Measurements from ENCODE around the gene KRTAP10-12. TPM values are rescaled to one million over a fixed set of nuclear protein-coding genes. Genes with fewer than 3 reads are reported as not detected.
"Not testable (repeated sequence)": the region's sequence is repeated elsewhere in the genome, so short reads cannot be mapped to it uniquely, and the experiment has no call there.

Gene KRTAP10-12
- total RNA-seq, 6 donors from 2014 or later: not detected

DNA sequence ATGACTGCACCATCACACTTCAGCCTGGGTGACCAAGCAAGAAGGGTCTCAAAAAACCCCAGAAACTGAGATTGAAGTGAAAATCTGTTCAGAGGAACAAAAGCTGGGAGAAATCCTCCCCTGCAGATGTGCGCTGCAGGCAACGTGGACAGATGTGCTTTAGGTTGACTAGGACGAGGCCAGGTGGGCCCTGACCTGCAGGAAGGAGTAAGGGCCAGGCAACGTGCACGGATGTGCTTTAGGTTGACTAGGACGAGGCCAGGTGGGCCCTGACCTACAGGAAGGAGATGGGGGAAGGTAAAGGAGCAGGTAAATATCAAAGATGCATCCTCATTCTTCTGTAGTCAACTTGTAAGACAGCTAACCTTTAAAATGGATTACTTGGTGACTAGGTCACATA is 12.5 kb upstream of the KRTAP10-12 start:
- no peak for ATAC-seq (ENCODE audit: low FRiP score in 2 of 2)
- no peaks in the 10 kb centered on the region for H3K9me3 ChIP-seq
- WGBS, 2 donors: 67 to 76% methylated on average over 6 of the region's 6 CpGs
- H3K27ac ChIP-seq: no peak overlapping the region
- H3K36me3 ChIP-seq: no peaks in the 10 kb centered on the region
- TF ChIP-seq EP300 (IDR thresholded peaks at IDR 0.05) (no peak), POLR2A (IDR thresholded peaks at IDR 0.05) (no peak), POLR2AphosphoS5 (IDR thresholded peaks at IDR 0.05) (no peak)
- TF ChIP-seq, protein P1, sequence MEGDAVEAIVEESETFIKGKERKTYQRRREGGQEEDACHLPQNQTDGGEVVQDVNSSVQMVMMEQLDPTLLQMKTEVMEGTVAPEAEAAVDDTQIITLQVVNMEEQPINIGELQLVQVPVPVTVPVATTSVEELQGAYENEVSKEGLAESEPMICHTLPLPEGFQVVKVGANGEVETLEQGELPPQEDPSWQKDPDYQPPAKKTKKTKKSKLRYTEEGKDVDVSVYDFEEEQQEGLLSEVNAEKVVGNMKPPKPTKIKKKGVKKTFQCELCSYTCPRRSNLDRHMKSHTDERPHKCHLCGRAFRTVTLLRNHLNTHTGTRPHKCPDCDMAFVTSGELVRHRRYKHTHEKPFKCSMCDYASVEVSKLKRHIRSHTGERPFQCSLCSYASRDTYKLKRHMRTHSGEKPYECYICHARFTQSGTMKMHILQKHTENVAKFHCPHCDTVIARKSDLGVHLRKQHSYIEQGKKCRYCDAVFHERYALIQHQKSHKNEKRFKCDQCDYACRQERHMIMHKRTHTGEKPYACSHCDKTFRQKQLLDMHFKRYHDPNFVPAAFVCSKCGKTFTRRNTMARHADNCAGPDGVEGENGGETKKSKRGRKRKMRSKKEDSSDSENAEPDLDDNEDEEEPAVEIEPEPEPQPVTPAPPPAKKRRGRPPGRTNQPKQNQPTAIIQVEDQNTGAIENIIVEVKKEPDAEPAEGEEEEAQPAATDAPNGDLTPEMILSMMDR (IDR thresholded peaks at IDR 0.05): no peak
- no peak for DNase-seq
- H3K27me3 ChIP-seq: no peaks in the 10 kb centered on the region
- H3K4me3 ChIP-seq: no peak overlapping the region
- H3K4me1 ChIP-seq: no peaks in the 10 kb centered on the region

DNA sequence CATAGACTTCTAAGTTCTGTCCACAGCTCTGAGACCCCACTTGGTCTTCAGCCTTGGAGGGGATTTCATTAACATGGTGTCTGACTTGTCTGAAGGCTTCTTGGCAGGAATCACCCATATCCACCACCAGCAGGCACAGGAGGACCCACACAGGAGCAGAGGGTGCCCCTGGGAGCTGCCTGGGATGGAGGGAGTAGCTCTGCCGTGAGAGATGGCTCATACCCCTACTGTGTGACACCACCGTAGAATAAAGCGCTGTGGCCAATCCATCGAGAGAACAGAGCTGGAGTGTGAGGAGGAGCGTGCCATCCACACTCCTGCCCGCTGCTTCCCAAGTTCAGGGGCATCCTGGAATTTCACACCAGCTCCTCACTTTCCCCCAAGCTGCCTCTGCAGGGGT is 11.9 kb upstream of the KRTAP10-12 start:
- not testable (repeated sequence) for H3K4me1 ChIP-seq, H3K36me3 ChIP-seq, DNase-seq, H3K27me3 ChIP-seq, H3K27ac ChIP-seq, H3K4me3 ChIP-seq, H3K9me3 ChIP-seq
- WGBS, 2 donors: 67 to 92% methylated on average over 6 of the region's 6 CpGs
- ATAC-seq (ENCODE audit: low FRiP score in 2 of 2): peak in 1 of 2 donors; percentile 15

DNA sequence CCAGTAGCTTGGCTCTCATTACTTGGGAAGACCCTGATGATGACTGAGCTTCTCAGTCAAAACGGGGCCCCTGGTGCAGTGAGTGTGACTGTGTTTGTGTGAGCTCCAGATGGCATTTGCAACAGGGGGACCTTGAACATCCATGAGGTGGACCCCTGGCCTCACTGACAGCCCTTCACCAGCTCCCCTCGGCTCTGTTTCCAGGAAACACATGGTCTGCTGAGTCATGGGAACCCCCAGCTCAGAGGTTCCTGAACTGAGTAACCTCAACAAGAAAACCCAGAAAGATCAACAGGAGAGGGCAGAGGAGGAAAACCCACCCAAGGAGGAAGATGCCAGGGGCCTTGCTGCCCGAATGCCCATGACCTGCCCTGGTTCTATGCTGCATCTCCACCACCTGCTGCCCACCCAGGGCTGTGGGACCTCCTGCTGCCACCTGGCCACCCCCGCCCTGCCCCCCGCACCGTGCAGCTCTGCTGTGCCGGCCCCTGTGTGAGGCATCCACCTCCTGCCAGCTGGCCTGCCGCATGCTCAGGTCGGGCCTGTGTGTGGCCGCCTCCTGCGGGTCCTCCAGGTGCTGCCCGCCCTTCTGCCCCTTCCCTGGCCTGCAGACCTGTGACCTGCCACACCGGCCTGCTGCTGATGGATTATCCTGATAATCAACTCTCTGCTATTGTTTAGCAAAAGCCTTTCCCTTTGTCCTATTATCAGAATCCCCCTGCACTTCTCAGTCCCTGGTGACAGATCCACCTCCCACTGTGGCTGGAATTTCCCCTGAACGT is 10.8 kb upstream of the KRTAP10-12 start:
- WGBS, 2 donors: 44 to 50% methylated on average over 4 to 11 of the region's 14 CpGs
- no peak for ATAC-seq (ENCODE audit: low FRiP score in 2 of 2)
- Histone ChIP-seq H3K27me3 (no peaks in the 10 kb centered on the region), H3K4me3 (no peak overlapping the region), H3K36me3 (no peaks in the 10 kb centered on the region), H3K9me3 (no peaks in the 10 kb centered on the region), H3K27ac (no peak overlapping the region), H3K4me1 (no peaks in the 10 kb centered on the region)
- TF ChIP-seq POLR2A (IDR thresholded peaks at IDR 0.05): no peak
- TF ChIP-seq POLR2AphosphoS5 (IDR thresholded peaks at IDR 0.05): no peak
- TF ChIP-seq EP300 (IDR thresholded peaks at IDR 0.05): no peak
- TF ChIP-seq, protein P1 (IDR thresholded peaks at IDR 0.05): no peak
- peak in 1 of 2 donors; percentile 74 for DNase-seq

DNA sequence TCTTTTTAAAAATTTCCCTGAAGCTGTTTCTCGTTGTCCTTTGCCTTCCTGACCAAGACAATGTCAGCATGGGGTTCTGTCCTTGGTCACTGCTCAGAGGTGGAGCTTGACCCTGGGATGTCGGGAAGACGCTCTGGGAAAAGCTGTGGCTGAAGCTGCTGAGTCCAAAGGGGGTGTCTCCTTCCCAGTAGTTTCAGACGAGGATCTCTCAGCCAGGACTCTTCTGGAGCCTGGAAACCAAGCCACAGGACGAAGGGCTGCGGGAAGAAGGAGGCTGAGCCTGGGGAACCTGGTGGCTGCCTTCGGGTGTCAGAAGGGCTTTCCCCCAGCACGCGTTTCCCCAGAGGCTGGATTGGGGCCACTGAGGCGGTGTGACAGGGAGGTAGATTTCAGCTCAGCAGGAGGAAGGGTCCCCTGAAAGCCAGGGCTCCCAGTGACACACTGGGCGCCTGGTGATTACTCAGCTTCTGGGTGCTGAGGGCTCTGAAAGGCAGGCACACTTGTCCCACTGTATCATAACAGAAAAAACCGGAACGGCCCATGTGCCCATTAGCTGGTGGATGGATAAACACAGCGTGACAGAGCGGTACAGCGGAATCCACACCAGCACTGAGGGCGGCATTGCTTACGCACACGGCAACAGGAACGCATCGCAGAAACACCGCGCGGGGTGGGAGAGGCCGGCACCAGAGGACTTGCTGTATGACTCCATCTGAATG is 10.0 kb upstream of the KRTAP10-12 start:
- peak in 1 of 2 donors; percentile 53 for DNase-seq
- Histone ChIP-seq H3K27ac (no peak overlapping the region), H3K4me3 (no peak overlapping the region), H3K9me3 (no peaks in the 10 kb centered on the region), H3K4me1 (no peaks in the 10 kb centered on the region), H3K27me3 (no peaks in the 10 kb centered on the region), H3K36me3 (no peaks in the 10 kb centered on the region)
- TF ChIP-seq, protein P1 (IDR thresholded peaks at IDR 0.05): no peak
- TF ChIP-seq POLR2A (IDR thresholded peaks at IDR 0.05) (no peak), POLR2AphosphoS5 (IDR thresholded peaks at IDR 0.05) (no peak), EP300 (IDR thresholded peaks at IDR 0.05) (no peak)
- no peak for ATAC-seq (ENCODE audit: low FRiP score in 2 of 2)
- 62 to 74% methylated on average over 18 to 25 of the region's 25 CpGs for WGBS, 2 donors

DNA sequence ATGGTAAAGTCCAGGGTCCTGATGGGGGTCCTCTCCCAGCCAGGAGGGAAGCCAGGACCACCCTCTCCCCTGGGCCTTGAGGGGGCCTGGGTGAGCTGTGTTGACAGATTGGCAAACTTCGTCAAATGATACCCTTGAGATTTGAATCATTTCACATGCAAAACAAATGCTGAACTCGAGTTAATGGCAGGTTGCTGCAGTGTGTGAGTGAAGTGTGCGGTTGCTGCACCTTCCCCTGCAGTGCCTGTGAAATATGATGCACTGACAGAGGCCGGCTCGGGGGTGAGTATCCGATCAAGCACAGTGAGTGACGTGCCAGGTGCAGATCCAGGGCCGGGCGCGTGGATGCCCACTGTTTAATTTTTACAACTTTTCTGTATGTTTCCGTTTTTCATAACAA is 9.3 kb upstream of the KRTAP10-12 start:
- TF ChIP-seq POLR2AphosphoS5 (IDR thresholded peaks at IDR 0.05) (no peak), EP300 (IDR thresholded peaks at IDR 0.05) (no peak), POLR2A (IDR thresholded peaks at IDR 0.05) (no peak)
- TF ChIP-seq, protein P1 (IDR thresholded peaks at IDR 0.05): no peak
- no peaks in the 10 kb centered on the region for H3K4me1 ChIP-seq
- WGBS, 2 donors: 58 to 70% methylated on average over 11 of the region's 11 CpGs

DNA sequence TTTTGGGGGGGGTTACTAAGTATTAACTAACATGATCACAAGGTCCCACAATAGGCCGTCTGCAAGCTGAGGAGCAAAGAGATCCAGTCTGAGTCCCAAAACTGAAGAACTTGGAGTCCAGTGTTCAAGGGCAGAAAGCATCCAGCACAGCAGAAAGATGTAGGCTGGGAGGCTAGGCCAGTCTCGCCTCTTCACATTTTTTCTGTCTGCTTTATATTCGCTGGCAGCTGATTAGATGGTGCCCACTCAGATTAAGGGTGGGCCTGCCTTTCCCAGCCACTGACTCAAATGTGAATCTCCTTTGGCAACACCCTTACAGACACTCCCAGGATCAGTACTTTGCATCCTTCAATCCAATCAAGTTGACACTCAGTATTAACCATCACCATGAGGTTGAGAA is 7.2 kb upstream of the KRTAP10-12 start:
- not testable (repeated sequence) for H3K36me3 ChIP-seq; H3K4me1 ChIP-seq; DNase-seq; H3K27ac ChIP-seq; ATAC-seq (ENCODE audit: low FRiP score in 2 of 2); H3K4me3 ChIP-seq; H3K27me3 ChIP-seq
- WGBS, 2 donors: 85 to 91% methylated on average over 3 of the region's 3 CpGs
- peaks cover 0 to 15% (median 13%) of the 10 kb centered on the region in 4 donors for H3K9me3 ChIP-seq

More for the DNA sequence above, 9.3 kb upstream of the KRTAP10-12 start:
- H3K9me3 ChIP-seq: peaks cover 0 to 5% (median 2%) of the 10 kb centered on the region in 4 donors
- ATAC-seq (ENCODE audit: low FRiP score in 2 of 2): no peak
- H3K36me3 ChIP-seq: no peaks in the 10 kb centered on the region
- no peak for DNase-seq
- H3K27me3 ChIP-seq: no peaks in the 10 kb centered on the region
- H3K27ac ChIP-seq: no peak overlapping the region
- no peak overlapping the region for H3K4me3 ChIP-seq

All from upper lobe of left lung (tissue), 6 donors.